Natural killer cell (primary cell): Measurements from ENCODE around the gene WDR49. TPM values are rescaled to one million over a fixed set of nuclear protein-coding genes. Genes with fewer than 3 reads are reported as not detected.

Experiments used
- total RNA-seq, 4 donors: library from RNA; stranded (reverse); fragments of 120-200 nt in 1 of 4; gene quantifications; one replicate each; pipeline versions ENCODE4 v1.2.3 to v1.2.4, GENCODE V29; 2013 to 2022

The WDR49 gene
- total RNA-seq, 3 donors from 2014 or later (not counting 1 experiment from before 2014, with no cell fraction given) = 1.4 to 1.9 (median 1.5) TPM

Other genes starting within 250 kb of the WDR49 start
- gene SERPINI2, start 179.9 kb downstream of the WDR49 start, total RNA-seq = not detected
- gene PDCD10, start 81.0 kb upstream of the WDR49 start, total RNA-seq = 10 to 100 TPM; 50.6 to 58.3 (median 50.8) TPM
- gene SERPINI1, start 81.8 kb upstream of the WDR49 start, total RNA-seq = 1 to 10 TPM; 5.6 to 9.3 (median 8.5) TPM